Measurements from ENCODE around the gene TPRX2.
"Not testable (repeated sequence)": the region's sequence is repeated elsewhere in the genome, so short reads cannot be mapped to it uniquely, and the experiment has no call there.

DNA sequence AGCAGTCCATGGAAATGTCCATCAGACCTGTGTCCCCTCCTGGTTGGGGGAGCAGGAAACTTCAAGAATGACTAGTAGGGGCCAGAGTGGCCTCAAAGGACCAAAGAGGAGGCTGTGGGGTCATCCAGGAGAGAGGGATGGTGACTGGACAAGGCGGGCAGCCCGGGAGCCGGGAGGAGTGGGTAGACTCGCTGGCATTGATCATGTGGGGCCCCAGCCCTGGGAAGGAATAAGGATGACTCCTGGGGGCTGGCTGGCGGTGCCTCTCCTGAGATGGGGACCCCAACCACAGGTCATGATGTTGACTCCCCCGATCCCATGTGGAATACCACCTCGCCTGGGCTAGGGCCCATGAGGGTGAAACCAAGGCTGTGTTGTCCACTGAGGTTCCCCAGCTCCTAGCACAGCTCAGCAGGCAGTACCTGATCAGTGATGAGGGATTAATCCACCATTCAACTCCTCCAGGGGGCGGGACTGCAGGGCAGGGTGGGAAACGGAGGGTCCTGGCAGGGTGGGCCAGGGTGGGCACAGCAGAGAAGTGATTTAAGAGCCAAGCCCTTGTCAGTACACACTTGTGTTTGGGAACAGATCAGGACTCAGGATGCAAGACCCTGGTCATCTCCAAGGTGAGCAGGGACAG is at the start of gene TPRX2:
- TF ChIP-seq, protein P1, sequence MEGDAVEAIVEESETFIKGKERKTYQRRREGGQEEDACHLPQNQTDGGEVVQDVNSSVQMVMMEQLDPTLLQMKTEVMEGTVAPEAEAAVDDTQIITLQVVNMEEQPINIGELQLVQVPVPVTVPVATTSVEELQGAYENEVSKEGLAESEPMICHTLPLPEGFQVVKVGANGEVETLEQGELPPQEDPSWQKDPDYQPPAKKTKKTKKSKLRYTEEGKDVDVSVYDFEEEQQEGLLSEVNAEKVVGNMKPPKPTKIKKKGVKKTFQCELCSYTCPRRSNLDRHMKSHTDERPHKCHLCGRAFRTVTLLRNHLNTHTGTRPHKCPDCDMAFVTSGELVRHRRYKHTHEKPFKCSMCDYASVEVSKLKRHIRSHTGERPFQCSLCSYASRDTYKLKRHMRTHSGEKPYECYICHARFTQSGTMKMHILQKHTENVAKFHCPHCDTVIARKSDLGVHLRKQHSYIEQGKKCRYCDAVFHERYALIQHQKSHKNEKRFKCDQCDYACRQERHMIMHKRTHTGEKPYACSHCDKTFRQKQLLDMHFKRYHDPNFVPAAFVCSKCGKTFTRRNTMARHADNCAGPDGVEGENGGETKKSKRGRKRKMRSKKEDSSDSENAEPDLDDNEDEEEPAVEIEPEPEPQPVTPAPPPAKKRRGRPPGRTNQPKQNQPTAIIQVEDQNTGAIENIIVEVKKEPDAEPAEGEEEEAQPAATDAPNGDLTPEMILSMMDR (IDR thresholded peaks at IDR 0.05; ENCODE audit: insufficient read depth, low read depth, low read length), result not testable (repeated sequence)
- not testable (repeated sequence) for TF ChIP-seq EZH2 (IDR thresholded peaks at IDR 0.05; ENCODE audit: insufficient read depth, low read length)

All from astrocyte (in vitro differentiated cells and primary cell).